Esophagus squamous epithelium (tissue), 4 donors: ENCODE results near the gene TBC1D5.
"Not testable (repeated sequence)": the region's sequence is repeated elsewhere in the genome, so short reads cannot be mapped to it uniquely, and the experiment has no call there.

Experiments
- POLR2A ChIP-seq, 4 donors: fragments of 450-650 bp; IDR thresholded peaks; one replicate each; pipeline ENCODE4 v1.6.1; 2017; ENCODE audit warnings: antibody characterized with exemption in 4 of 4, mild to moderate bottlenecking in 4 of 4, moderate library complexity in 3 of 4
- TF ChIP-seq, protein P1 (sequence below), 6 experiments: fragments of 450-650 bp in 4 of 6; fragments of 200-600 bp in 2 of 6; sonication (generic) in 2 of 6; IDR thresholded peaks; one replicate each; pipeline ENCODE4 v1.5.1; 2016 to 2019; ENCODE audit warnings: antibody characterized with exemption in 6 of 6, mild to moderate bottlenecking in 4 of 6, moderate library complexity in 4 of 6

DNA sequence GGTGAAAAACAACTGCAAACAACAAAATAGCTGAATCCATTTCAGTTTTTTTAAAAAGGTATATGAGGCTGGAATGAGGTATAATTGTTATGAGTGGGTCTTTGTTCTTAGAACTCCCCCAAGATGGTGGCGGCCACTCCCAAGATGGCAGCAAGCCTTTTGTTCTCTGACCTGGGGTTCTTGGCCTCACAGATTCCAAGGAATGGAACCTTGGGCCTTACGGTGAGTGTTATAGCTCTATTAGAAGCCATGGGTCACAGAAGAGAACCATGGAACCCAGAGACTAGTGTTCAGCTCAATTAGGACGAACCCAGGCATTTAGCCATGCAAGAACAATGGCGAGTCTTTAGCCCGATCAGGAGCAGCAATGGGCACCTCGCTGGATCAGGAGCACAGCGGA, 7.1 kb downstream of the TBC1D5 start:
- TF ChIP-seq, protein P1, sequence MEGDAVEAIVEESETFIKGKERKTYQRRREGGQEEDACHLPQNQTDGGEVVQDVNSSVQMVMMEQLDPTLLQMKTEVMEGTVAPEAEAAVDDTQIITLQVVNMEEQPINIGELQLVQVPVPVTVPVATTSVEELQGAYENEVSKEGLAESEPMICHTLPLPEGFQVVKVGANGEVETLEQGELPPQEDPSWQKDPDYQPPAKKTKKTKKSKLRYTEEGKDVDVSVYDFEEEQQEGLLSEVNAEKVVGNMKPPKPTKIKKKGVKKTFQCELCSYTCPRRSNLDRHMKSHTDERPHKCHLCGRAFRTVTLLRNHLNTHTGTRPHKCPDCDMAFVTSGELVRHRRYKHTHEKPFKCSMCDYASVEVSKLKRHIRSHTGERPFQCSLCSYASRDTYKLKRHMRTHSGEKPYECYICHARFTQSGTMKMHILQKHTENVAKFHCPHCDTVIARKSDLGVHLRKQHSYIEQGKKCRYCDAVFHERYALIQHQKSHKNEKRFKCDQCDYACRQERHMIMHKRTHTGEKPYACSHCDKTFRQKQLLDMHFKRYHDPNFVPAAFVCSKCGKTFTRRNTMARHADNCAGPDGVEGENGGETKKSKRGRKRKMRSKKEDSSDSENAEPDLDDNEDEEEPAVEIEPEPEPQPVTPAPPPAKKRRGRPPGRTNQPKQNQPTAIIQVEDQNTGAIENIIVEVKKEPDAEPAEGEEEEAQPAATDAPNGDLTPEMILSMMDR (IDR thresholded peaks at IDR 0.05): not testable (repeated sequence)
- TF ChIP-seq POLR2A (IDR thresholded peaks at IDR 0.05): not testable (repeated sequence)
